Caco-2 (cell line): ENCODE measurements around the gene RPL14. TPM values are rescaled to one million over a fixed set of nuclear protein-coding genes. Genes with fewer than 3 reads are reported as not detected.

ENCODE experiments used
- BruUV-seq: library from RNA; stranded (reverse); fragments of 400-500 nt; replicated peaks from 2 replicates; lab custom pipeline; 2021; lab: Mats Ljungman, UMichigan
- CTCF ChIA-PET: fragments of 300-600 bp; sonication (Branson Sonifier 250); formaldehyde crosslinking; loops from one replicate; lab custom pipeline; 2022; ENCODE audit warnings: antibody characterized with exemption; lab: Charles Lee
- POLR2A ChIA-PET: fragments of 300-600 bp; sonication (Branson Sonifier 250); formaldehyde crosslinking; loops from one replicate; lab custom pipeline; 2022; ENCODE audit warnings: antibody characterized with exemption; lab: Charles Lee
- DNase-seq, 2 experiments: peaks; one replicate each; pipeline versions ENCODE4 v3.0.0 to v3.0.0-alpha.2; 2020 to 2022
- H3K27me3 ChIP-seq: replicated peaks from 2 replicates; pipeline ENCODE4 v1.6.0; 2011; ENCODE audit warnings: low read length; ENCODE audit not compliant: control insufficient read depth, insufficient read depth
- H3K36me3 ChIP-seq: 2 replicates; pipeline ENCODE4 v1.5.1; 2011; ENCODE audit warnings: low read length; ENCODE audit not compliant: control insufficient read depth, insufficient read depth
- H3K4me1 ChIP-seq: fragments of 250-450 bp; sonication (Bioruptor Pico); 2 replicates; pipeline ENCODE4 v1.5.1; 2020; ENCODE audit warnings: mild to moderate bottlenecking
- H3K4me3 ChIP-seq: 2 replicates; pipeline ENCODE4 v1.5.1; 2011; ENCODE audit warnings: low read depth, mild to moderate bottlenecking, control low read depth, low read length
- H3K9me3 ChIP-seq: fragments of 250-450 bp; sonication (Bioruptor Pico); 2 replicates; pipeline ENCODE4 v1.5.1; 2020; ENCODE audit warnings: mild to moderate bottlenecking, moderate library complexity
- H3K27ac Mint-ChIP-seq: one replicate; pipeline ENCODE4 v1.8.0; 2022; ENCODE audit warnings: mixed read lengths; ENCODE audit not compliant: unreplicated experiment
- H3K27me3 Mint-ChIP-seq: one replicate; pipeline ENCODE4 v1.8.0; 2022; ENCODE audit warnings: mixed read lengths; ENCODE audit not compliant: insufficient read depth, unreplicated experiment
- H3K36me3 Mint-ChIP-seq: one replicate; pipeline ENCODE4 v1.8.0; 2022; ENCODE audit warnings: mild to moderate bottlenecking, mixed read lengths; ENCODE audit not compliant: insufficient read depth, unreplicated experiment
- H3K4me1 Mint-ChIP-seq: one replicate; pipeline ENCODE4 v1.8.0; 2022; ENCODE audit warnings: low read depth, mixed read lengths; ENCODE audit not compliant: unreplicated experiment
- H3K4me3 Mint-ChIP-seq: one replicate; pipeline ENCODE4 v1.8.0; 2022; ENCODE audit warnings: mild to moderate bottlenecking, moderate library complexity, mixed read lengths; ENCODE audit not compliant: unreplicated experiment
- H3K9me3 Mint-ChIP-seq: one replicate; pipeline ENCODE4 v1.8.0; 2022; ENCODE audit warnings: mixed read lengths; ENCODE audit not compliant: unreplicated experiment
- CTCF ChIP-seq, 2 experiments: fragments of 200-600 bp in 1 of 2; IDR thresholded peaks; 1 replicate in 1 of 2; 2 replicates in 1 of 2; pipeline versions ENCODE4 v1.5.1 to v1.8.0; 2011 to 2022; ENCODE audit warnings: antibody characterized with exemption in 1 of 2, control low read depth in 1 of 2, inconsistent platforms in 1 of 2, low read depth in 1 of 2, low read length in 1 of 2, mild to moderate bottlenecking in 1 of 2, moderate library complexity in 1 of 2; ENCODE audit not compliant: insufficient read depth in 1 of 2, severe bottlenecking in 1 of 2, unreplicated experiment in 1 of 2
- intact Hi-C: fragments of 100-400 bp; cut with micrococcal nuclease; formaldehyde crosslinking; loops from one replicate; pipeline ENCODE4 v1.10.0; 2022; ENCODE audit not compliant: unreplicated experiment
- total RNA-seq: library from RNA; stranded (reverse); gene quantifications from 2 replicates; pipeline ENCODE4 v1.2.3, GENCODE V29; 2022

The RPL14 gene
- total RNA-seq, 1 experiment from 2014 or later: 1,589 TPM

GRCh38 chr3:40445062-40445461 is 12.1 kb upstream of the RPL14 start:
- ChIA-PET CTCF (no interaction called here), POLR2A (no interaction called here)
- H3K4me1 ChIP-seq: no peaks in the 10 kb centered on the region
- BruUV-seq: no TSS peak
- no peaks in the 10 kb centered on the region for H3K9me3 ChIP-seq
- H3K4me3 Mint-ChIP-seq: no peak overlapping the region
- H3K27me3 ChIP-seq: no peaks in the 10 kb centered on the region
- intact Hi-C loops: no loop called here
- no peak overlapping the region for H3K27ac Mint-ChIP-seq
- H3K36me3 ChIP-seq: no peaks in the 10 kb centered on the region
- no peaks in the 10 kb centered on the region for H3K27me3 Mint-ChIP-seq
- no peaks in the 10 kb centered on the region for H3K36me3 Mint-ChIP-seq
- no peak for TF ChIP-seq CTCF (IDR thresholded peaks at IDR 0.05; ENCODE audit: insufficient read depth in 1 of 2, low read depth in 1 of 2, low read length in 1 of 2, severe bottlenecking in 1 of 2, unreplicated experiment in 1 of 2)
- DNase-seq: no peak
- H3K9me3 Mint-ChIP-seq: no peaks in the 10 kb centered on the region
- H3K4me3 ChIP-seq: no peak overlapping the region
- no peaks in the 10 kb centered on the region for H3K4me1 Mint-ChIP-seq

GRCh38 chr3:40445880-40446279 is 11.3 kb upstream of the RPL14 start:
- H3K4me3 ChIP-seq: no peak overlapping the region
- ChIA-PET CTCF (no interaction called here), POLR2A (no interaction called here)
- Mint-ChIP-seq H3K27me3 (no peaks in the 10 kb centered on the region), H3K36me3 (no peaks in the 10 kb centered on the region), H3K9me3 (no peaks in the 10 kb centered on the region), H3K27ac (no peak overlapping the region), H3K4me3 (no peak overlapping the region), H3K4me1 (no peaks in the 10 kb centered on the region)
- H3K27me3 ChIP-seq: no peaks in the 10 kb centered on the region
- no peaks in the 10 kb centered on the region for H3K4me1 ChIP-seq
- DNase-seq: no peak
- no peaks in the 10 kb centered on the region for H3K36me3 ChIP-seq
- intact Hi-C loops: no loop called here
- no peak for TF ChIP-seq CTCF (IDR thresholded peaks at IDR 0.05; ENCODE audit: insufficient read depth in 1 of 2, low read depth in 1 of 2, low read length in 1 of 2, severe bottlenecking in 1 of 2, unreplicated experiment in 1 of 2)
- BruUV-seq: no TSS peak
- no peaks in the 10 kb centered on the region for H3K9me3 ChIP-seq

- BruUV-seq: no TSS peak
- no peaks in the 10 kb centered on the region for H3K27me3 ChIP-seq
- H3K4me3 ChIP-seq: no peak overlapping the region
- CTCF ChIA-PET: no interaction called here
- Mint-ChIP-seq H3K4me1 (peaks cover 13% of the 10 kb centered on the region), H3K36me3 (no peaks in the 10 kb centered on the region), H3K27me3 (no peaks in the 10 kb centered on the region), H3K9me3 (no peaks in the 10 kb centered on the region), H3K4me3 (no peak overlapping the region), H3K27ac (no peak overlapping the region)
- TF ChIP-seq CTCF (IDR thresholded peaks at IDR 0.05; ENCODE audit: insufficient read depth in 1 of 2, low read depth in 1 of 2, low read length in 1 of 2, severe bottlenecking in 1 of 2, unreplicated experiment in 1 of 2): no peak
- DNase-seq: no peak
- no peaks in the 10 kb centered on the region; the same call in 1 of the 2 replicates for H3K36me3 ChIP-seq
- H3K4me1 ChIP-seq: no peaks in the 10 kb centered on the region
- POLR2A ChIA-PET: no interaction called here
- intact Hi-C loops: no loop called here
- H3K9me3 ChIP-seq: no peaks in the 10 kb centered on the region
Observed at GRCh38 chr3:40450438-40450837, 6.7 kb upstream of the RPL14 start.
